PC-9 (cell line): ENCODE data around the gene SASH1.

ENCODE experiments used
- CTCF ChIP-seq: fragments of 200-600 bp; sonication (generic); conservative IDR thresholded peaks from 2 replicates; pipeline ENCODE4 v1.6.1; 2017; ENCODE audit warnings: mixed run types, antibody characterized with exemption, mild to moderate bottlenecking, moderate library complexity
- EZH2 ChIP-seq: fragments of 200-600 bp; sonication (generic); IDR thresholded peaks from 2 replicates; pipeline ENCODE4 v1.8.0; 2017; ENCODE audit warnings: antibody characterized with exemption, low read depth

GRCh38 chr6:148295261-148295887 lies 47.3 kb upstream of the SASH1 start:
- TF ChIP-seq EZH2 (no peak), CTCF (no peak)
